Esophagus muscularis mucosa (tissue), 3 donors: Measurements from ENCODE around the gene HS3ST5.

ENCODE experiments used
- POLR2A ChIP-seq: fragments of 450-650 bp; IDR thresholded peaks from one replicate; pipeline ENCODE4 v1.6.1; 2017; ENCODE audit warnings: antibody characterized with exemption, moderate library complexity, mild to moderate bottlenecking, low read depth
- TF ChIP-seq, protein P1 (sequence below), 3 experiments: fragments of 200-600 bp in 2 of 3; fragments of 450-650 bp in 1 of 3; sonication (generic) in 2 of 3; IDR thresholded peaks; one replicate each; pipeline ENCODE4 v1.5.1; 2017 to 2019; ENCODE audit warnings: antibody characterized with exemption in 3 of 3, mild to moderate bottlenecking in 2 of 3, moderate library complexity in 1 of 3

DNA sequence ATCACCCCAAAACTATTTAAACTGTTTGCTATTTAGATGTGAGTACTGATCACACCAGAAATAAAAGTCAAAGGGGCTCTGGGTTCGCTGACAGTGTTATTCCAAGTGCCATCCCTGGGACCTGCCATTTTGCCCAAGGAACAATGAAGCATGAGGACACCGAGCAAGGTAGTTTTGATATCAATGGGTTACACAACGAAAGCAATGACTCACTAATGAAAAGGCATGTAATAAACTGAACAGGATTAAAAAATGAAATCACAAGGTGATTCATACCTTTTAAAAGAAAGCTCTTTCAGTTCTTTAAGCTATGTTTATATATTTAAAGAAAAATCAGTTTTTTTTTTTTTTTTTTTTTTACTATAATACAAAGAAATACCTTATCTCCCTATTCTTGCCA is 102.0 kb downstream of the HS3ST5 start:
- TF ChIP-seq, protein P1, sequence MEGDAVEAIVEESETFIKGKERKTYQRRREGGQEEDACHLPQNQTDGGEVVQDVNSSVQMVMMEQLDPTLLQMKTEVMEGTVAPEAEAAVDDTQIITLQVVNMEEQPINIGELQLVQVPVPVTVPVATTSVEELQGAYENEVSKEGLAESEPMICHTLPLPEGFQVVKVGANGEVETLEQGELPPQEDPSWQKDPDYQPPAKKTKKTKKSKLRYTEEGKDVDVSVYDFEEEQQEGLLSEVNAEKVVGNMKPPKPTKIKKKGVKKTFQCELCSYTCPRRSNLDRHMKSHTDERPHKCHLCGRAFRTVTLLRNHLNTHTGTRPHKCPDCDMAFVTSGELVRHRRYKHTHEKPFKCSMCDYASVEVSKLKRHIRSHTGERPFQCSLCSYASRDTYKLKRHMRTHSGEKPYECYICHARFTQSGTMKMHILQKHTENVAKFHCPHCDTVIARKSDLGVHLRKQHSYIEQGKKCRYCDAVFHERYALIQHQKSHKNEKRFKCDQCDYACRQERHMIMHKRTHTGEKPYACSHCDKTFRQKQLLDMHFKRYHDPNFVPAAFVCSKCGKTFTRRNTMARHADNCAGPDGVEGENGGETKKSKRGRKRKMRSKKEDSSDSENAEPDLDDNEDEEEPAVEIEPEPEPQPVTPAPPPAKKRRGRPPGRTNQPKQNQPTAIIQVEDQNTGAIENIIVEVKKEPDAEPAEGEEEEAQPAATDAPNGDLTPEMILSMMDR (IDR thresholded peaks at IDR 0.05), result no peak
- TF ChIP-seq POLR2A, result no peak
